Keratinocyte (primary cell): ENCODE measurements around the gene LONP2. TPM values are rescaled to one million over a fixed set of nuclear protein-coding genes. Genes with fewer than 3 reads are reported as not detected.

Source experiments
- DNase-seq: peaks from one replicate; pipeline ENCODE4 v3.0.0-alpha.2; 2011; ENCODE audit warnings: low read depth, missing footprints, low spot score
- FAIRE-seq: peaks from 2 replicates; lab custom pipeline; 2011; peaks lifted over from hg19 to GRCh38; lab: Jason Lieb, UNC
- H2AFZ ChIP-seq: 2 replicates; pipeline ENCODE4 v1.6.0; 2012; ENCODE audit warnings: low read length, control low read depth, inconsistent platforms; ENCODE audit not compliant: control insufficient read depth
- H3K27ac ChIP-seq: 2 replicates; pipeline ENCODE4 v1.5.1; 2011; ENCODE audit warnings: low read length; ENCODE audit not compliant: control insufficient read depth, insufficient read depth
- H3K27me3 ChIP-seq: 3 replicates; pipeline ENCODE4 v1.6.0; 2011; ENCODE audit warnings: low read length; ENCODE audit not compliant: control insufficient read depth, insufficient read depth; ENCODE audit errors: extremely low read depth
- H3K36me3 ChIP-seq, 2 experiments: 2 replicates in 1 of 2; 3 replicates in 1 of 2; pipeline ENCODE4 v1.5.1; 2011; ENCODE audit warnings: low read length in 2 of 2, mild to moderate bottlenecking in 1 of 2; ENCODE audit not compliant: control insufficient read depth in 2 of 2, insufficient read depth in 2 of 2; ENCODE audit errors: extremely low read depth in 1 of 2
- H3K4me1 ChIP-seq: 3 replicates; pipeline ENCODE4 v1.5.1; 2011; ENCODE audit warnings: low read length; ENCODE audit not compliant: control insufficient read depth, insufficient read depth; ENCODE audit errors: extremely low read depth
- H3K4me2 ChIP-seq: 3 replicates; pipeline ENCODE4 v1.6.0; 2011; ENCODE audit warnings: low read depth, low read length; ENCODE audit not compliant: control insufficient read depth, insufficient read depth; ENCODE audit errors: extremely low read depth
- H3K4me3 ChIP-seq, 3 experiments: fragments of 200-600 bp in 1 of 3; sonication (generic) in 1 of 3; 2 replicates in 2 of 3; 3 replicates in 1 of 3; pipeline ENCODE4 v1.5.1; 2011 to 2016; ENCODE audit warnings: low read length in 3 of 3, mild to moderate bottlenecking in 3 of 3, control low read depth in 2 of 3, inconsistent platforms in 1 of 3, low read depth in 1 of 3, mixed read lengths in 1 of 3, mixed run types in 1 of 3, moderate library complexity in 1 of 3; ENCODE audit not compliant: control insufficient read depth in 2 of 3, insufficient read depth in 2 of 3; ENCODE audit errors: extremely low read depth in 1 of 3
- H3K79me2 ChIP-seq: 2 replicates; pipeline ENCODE4 v1.6.0; 2012; ENCODE audit warnings: low read length; ENCODE audit not compliant: control insufficient read depth, insufficient read depth
- H3K9ac ChIP-seq: 3 replicates; pipeline ENCODE4 v1.6.0; 2011; ENCODE audit warnings: low read length; ENCODE audit not compliant: control insufficient read depth, insufficient read depth; ENCODE audit errors: extremely low read depth
- H3K9me1 ChIP-seq: 3 replicates; pipeline ENCODE4 v1.6.0; 2011; ENCODE audit warnings: low read length; ENCODE audit not compliant: control insufficient read depth, insufficient read depth; ENCODE audit errors: extremely low read depth
- H3K9me3 ChIP-seq: 2 replicates; pipeline ENCODE4 v1.5.1; 2012; ENCODE audit warnings: low read depth, low read length; ENCODE audit not compliant: control insufficient read depth
- H4K20me1 ChIP-seq: 3 replicates; pipeline ENCODE4 v1.6.0; 2011; ENCODE audit warnings: low read length; ENCODE audit not compliant: control insufficient read depth, insufficient read depth; ENCODE audit errors: extremely low read depth
- EZH2 ChIP-seq: IDR thresholded peaks from one replicate; pipeline ENCODE4 v1.6.1; 2012; ENCODE audit warnings: inconsistent platforms, mild to moderate bottlenecking, low read length, moderate library complexity
- dilution Hi-C: fragments of 300-500 bp; cut with MboI; formaldehyde crosslinking; loops from one replicate; pipeline ENCODE4 v1.7.0; 2020; ENCODE audit warnings: low sequenced_read_pairs; ENCODE audit not compliant: extremely low pct_ligation_motif_present
- polyA plus RNA-seq, 5 experiments: library from polyadenylated mRNA; depleted of rRNA in 3 of 5; stranded (reverse) in 3 of 5; stranded (forward) in 1 of 5; unstranded in 1 of 5; fragments of >200 nt; gene quantifications; 1 replicate in 1 of 5; 2 replicates in 3 of 5; 3 replicates in 1 of 5; pipeline versions ENCODE4 v1.2.1 to v1.2.3, GENCODE V29; 2011 to 2012; ENCODE audit warnings: missing spikeins in 2 of 5, low read depth in 1 of 5, low replicate concordance in 1 of 5
- TF ChIP-seq, protein P1 (sequence below), 3 experiments: IDR thresholded peaks in 1 of 3; conservative IDR thresholded peaks in 1 of 3; optimal IDR thresholded peaks in 1 of 3; 2 replicates in 2 of 3; 3 replicates in 1 of 3; pipeline versions ENCODE3 to v1.5.1; 2011; ENCODE audit warnings: low read length in 3 of 3, mild to moderate bottlenecking in 3 of 3, moderate library complexity in 2 of 3, control low read depth in 1 of 3, inconsistent platforms in 1 of 3; ENCODE audit not compliant: insufficient read depth in 2 of 3; ENCODE audit errors: extremely low read depth in 1 of 3

Gene LONP2
- polyA plus RNA-seq, 1 donor (not counting 4 experiments of a cell fraction or from before 2014, with no cell fraction given) = 49.4 TPM

- Histone ChIP-seq H3K9me3 (no peaks in the 10 kb centered on the region), H3K4me1 (no peaks in the 10 kb centered on the region), H4K20me1 (no peaks in the 10 kb centered on the region), H3K9me1 (no peaks in the 10 kb centered on the region), H3K9ac (no peak overlapping the region), H3K79me2 (no peaks in the 10 kb centered on the region), H3K27ac (no peak overlapping the region), H3K4me2 (no peak overlapping the region), H3K4me3 (no peak overlapping the region), H3K27me3 (no peaks in the 10 kb centered on the region), H2AFZ (no peak overlapping the region), H3K36me3 (peaks cover 2 to 4% of the 10 kb centered on the region in 2 experiments)
- dilution Hi-C loops = no loop called here
- no peak for TF ChIP-seq EZH2
- TF ChIP-seq, protein P1, sequence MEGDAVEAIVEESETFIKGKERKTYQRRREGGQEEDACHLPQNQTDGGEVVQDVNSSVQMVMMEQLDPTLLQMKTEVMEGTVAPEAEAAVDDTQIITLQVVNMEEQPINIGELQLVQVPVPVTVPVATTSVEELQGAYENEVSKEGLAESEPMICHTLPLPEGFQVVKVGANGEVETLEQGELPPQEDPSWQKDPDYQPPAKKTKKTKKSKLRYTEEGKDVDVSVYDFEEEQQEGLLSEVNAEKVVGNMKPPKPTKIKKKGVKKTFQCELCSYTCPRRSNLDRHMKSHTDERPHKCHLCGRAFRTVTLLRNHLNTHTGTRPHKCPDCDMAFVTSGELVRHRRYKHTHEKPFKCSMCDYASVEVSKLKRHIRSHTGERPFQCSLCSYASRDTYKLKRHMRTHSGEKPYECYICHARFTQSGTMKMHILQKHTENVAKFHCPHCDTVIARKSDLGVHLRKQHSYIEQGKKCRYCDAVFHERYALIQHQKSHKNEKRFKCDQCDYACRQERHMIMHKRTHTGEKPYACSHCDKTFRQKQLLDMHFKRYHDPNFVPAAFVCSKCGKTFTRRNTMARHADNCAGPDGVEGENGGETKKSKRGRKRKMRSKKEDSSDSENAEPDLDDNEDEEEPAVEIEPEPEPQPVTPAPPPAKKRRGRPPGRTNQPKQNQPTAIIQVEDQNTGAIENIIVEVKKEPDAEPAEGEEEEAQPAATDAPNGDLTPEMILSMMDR (optimal IDR thresholded peaks at IDR 0.05 in 1 of 3, IDR thresholded peaks at IDR 0.05 in 1 of 3, conservative IDR thresholded peaks at IDR 0.05 in 1 of 3; ENCODE audit: extremely low read depth in 1 of 3, insufficient read depth in 2 of 3, low read length in 3 of 3) = no peak
- DNase-seq (no peak), FAIRE-seq (no peak)
Observed at GRCh38 chr16:48280546-48280945, 36.4 kb downstream of the LONP2 start.

GRCh38 chr16:48282636-48283263 is 38.6 kb downstream of the LONP2 start:
- H3K9ac ChIP-seq = no peak overlapping the region
- no peak overlapping the region for H3K27ac ChIP-seq
- H3K79me2 ChIP-seq = peaks cover 1% of the 10 kb centered on the region
- DNase-seq (no peak), FAIRE-seq (no peak)
- no peak overlapping the region for H3K4me2 ChIP-seq
- H3K4me3 ChIP-seq = no peak overlapping the region
- H4K20me1 ChIP-seq = no peaks in the 10 kb centered on the region
- no peak overlapping the region for H2AFZ ChIP-seq
- TF ChIP-seq EZH2 = no peak
- TF ChIP-seq, protein P1 (optimal IDR thresholded peaks at IDR 0.05 in 1 of 3, IDR thresholded peaks at IDR 0.05 in 1 of 3, conservative IDR thresholded peaks at IDR 0.05 in 1 of 3; ENCODE audit: extremely low read depth in 1 of 3, insufficient read depth in 2 of 3, low read length in 3 of 3) = no peak
- dilution Hi-C loops = no loop called here
- peaks cover 4 to 10% of the 10 kb centered on the region in 2 experiments for H3K36me3 ChIP-seq
- no peaks in the 10 kb centered on the region for H3K4me1 ChIP-seq
- no peaks in the 10 kb centered on the region for H3K27me3 ChIP-seq
- no peaks in the 10 kb centered on the region for H3K9me1 ChIP-seq
- H3K9me3 ChIP-seq = peaks cover 5% of the 10 kb centered on the region
